HG02870 (cell line): ENCODE data around the gene HES1.
"Not testable (repeated sequence)": the region's sequence is repeated elsewhere in the genome, so short reads cannot be mapped to it uniquely, and the experiment has no call there.

Experiments
- ATAC-seq: cut with Tn5 transposase; IDR thresholded peaks from one replicate; pipeline ENCODE4 v1.9.1; 2021; ENCODE audit warnings: mild to moderate bottlenecking, moderate library complexity; ENCODE audit not compliant: unreplicated experiment

The HES1 gene

GRCh38 chr3:194124193-194124592 is 11.8 kb upstream of the HES1 start:
- ATAC-seq: no peak

DNA sequence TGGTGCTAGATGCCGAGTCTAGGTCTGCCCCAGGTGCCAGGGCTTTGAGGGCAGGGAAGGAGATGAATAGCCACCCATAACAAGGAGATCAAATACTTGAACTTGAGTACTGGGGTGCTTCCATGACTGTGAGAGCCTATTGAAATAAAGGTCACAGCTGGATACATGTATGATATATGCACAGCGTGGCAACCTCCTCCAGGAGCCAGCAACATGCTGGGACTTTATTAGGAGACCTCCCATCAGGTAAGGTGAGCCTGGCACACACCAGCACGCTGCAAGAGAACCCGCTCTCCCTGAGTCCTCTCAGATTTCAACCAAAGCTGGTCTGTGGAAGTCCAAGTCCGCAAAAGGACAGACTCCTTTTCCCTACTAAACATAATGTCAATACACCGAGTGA is 10.5 kb upstream of the HES1 start:
- ATAC-seq: no peak

- no peak for ATAC-seq
Observed at GRCh38 chr3:194126790-194127189, 9.2 kb upstream of the HES1 start.

DNA sequence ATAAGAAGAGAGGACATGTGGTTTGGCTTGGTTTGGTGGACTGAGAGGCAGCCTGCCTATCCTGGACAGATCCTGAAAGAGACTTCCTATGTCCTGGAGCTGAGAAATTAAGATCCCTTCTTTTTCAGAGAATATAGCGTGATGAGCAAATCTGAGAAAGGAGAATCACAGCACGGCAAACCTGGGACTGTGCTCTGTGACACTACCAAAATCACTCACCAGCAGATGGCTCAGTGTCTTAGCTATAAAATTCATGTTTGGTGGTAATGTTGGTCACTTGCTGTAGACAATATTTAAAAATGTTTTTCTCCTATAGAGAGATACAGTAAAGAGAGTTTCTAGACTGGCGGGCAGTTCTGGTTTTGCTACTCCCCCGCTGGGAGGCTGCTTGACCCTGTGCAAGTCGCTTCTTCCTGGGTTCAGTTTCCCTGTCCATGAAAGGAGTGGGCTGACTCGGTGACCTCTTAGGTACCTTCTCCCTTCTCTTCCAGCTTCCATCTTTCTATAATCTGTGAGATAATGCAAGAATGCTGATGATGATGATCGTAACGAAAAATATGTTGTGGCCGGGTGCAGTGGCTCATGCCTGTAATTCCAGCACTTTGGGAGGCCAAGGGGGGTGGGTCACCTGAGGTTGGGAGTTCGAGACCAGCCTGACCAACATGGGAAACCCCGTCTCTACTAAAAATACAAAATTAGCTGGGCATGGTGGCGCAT is 7.6 kb upstream of the HES1 start:
- no peak for ATAC-seq

- ATAC-seq: not testable (repeated sequence)
Observed at GRCh38 chr3:194128919-194129295, 7.0 kb upstream of the HES1 start.

DNA sequence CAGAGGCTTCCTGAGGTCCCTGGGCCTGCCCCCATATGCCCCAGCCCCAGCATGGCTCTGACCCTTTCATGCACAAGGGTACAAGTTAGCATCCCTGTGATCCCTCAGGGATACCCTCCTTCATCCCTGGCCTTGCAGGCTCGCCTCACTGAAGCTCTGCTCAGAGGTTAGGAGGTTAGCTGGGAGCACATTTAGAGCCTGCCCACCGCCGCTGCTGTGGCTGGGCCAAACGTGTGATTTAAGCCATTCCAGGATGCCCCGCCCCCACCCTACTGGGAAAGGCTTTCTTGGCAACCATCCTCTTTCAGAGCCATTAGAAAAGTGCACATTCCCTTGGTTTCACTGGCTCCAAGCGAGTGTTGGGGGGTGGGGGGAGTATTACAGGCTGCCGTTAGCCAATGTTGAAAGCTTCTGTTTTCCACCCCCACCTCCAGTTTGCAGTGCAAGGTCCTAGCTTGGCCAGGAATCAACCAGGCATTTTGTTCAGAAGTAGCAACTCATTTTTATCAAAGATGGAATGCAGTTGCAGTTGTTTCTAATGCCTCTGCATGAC is 6.3 kb upstream of the HES1 start:
- ATAC-seq: no peak

- no peak for ATAC-seq
Observed at GRCh38 chr3:194130188-194130587, 5.8 kb upstream of the HES1 start.

DNA sequence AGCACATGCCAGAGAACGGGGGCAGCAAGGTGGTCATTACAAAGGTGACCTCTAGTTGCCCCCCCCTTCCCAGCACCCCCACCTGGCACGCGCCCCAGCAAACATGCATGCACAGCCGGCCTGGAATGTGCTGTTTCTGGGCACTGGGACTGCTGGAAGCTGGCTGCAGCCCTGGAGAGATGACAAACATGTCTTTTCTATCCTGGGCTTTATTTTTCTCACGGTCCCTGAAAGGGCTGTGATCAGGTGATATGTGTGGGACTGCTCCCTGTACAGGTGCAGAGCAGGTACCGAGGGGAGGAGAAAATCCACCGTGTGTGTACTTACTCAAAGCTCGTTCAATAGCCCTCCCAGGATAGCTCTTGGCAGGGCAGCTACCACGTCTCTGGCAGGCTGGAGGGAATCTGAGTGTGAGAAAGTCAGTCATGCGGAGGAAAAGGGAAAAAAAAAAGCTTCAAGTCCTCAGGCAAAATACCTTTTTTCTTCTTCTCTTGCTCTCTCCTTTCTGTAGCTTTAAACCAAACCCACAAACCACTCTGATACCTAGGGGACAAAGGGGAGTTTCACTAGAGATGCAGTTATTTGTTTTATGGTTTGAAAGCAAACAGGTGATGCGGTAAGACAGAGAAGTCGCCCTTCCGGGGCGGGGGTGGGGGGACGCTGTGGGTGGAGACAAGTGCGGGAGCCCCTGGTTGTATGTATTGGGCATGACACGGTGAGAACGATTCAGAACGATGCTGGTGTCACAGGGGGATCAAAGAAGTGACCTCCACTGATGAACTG is 5.0 kb upstream of the HES1 start:
- ATAC-seq: peak; percentile 46

- ATAC-seq: no peak
Observed at GRCh38 chr3:194132465-194133286, 3.3 kb upstream of the HES1 start.

- ATAC-seq: no peak
Observed at GRCh38 chr3:194133661-194134230, 2.2 kb upstream of the HES1 start.

- ATAC-seq: peak; percentile 10
Observed at GRCh38 chr3:194134231-194134756, 1.7 kb upstream of the HES1 start.

- ATAC-seq: peak; percentile 33
Observed at GRCh38 chr3:194134757-194135515, 1.0 kb upstream of the HES1 start.

GRCh38 chr3:194135516-194135805 is 487 bp upstream of the HES1 start:
- ATAC-seq: no peak

GRCh38 chr3:194136519-194137007 is 615 bp downstream of the HES1 start:
- ATAC-seq: no peak

DNA sequence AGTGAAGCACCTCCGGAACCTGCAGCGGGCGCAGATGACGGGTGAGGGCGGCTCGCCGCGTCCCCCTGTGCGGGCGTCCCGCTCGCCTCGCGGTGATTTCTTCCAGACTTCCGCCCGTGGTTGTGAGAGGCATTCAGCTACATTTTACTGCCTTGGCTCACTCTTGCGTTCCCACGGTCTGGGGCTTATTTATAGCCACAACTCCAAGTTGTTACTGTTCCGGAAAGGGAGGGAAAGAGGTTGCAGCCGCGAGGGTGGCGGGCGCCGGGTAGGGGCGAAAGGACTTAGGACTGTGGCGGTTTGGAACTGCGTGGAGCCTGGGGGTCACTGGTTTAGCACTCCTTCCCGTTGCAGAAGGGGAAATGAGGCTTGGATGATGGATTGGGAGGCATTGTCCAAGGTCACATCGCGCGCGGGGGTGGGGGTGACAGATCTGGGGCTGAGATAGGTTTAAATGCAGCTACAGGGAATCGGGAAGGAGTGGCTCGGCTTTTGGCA is 1.1 kb downstream of the HES1 start:
- ATAC-seq: no peak

DNA sequence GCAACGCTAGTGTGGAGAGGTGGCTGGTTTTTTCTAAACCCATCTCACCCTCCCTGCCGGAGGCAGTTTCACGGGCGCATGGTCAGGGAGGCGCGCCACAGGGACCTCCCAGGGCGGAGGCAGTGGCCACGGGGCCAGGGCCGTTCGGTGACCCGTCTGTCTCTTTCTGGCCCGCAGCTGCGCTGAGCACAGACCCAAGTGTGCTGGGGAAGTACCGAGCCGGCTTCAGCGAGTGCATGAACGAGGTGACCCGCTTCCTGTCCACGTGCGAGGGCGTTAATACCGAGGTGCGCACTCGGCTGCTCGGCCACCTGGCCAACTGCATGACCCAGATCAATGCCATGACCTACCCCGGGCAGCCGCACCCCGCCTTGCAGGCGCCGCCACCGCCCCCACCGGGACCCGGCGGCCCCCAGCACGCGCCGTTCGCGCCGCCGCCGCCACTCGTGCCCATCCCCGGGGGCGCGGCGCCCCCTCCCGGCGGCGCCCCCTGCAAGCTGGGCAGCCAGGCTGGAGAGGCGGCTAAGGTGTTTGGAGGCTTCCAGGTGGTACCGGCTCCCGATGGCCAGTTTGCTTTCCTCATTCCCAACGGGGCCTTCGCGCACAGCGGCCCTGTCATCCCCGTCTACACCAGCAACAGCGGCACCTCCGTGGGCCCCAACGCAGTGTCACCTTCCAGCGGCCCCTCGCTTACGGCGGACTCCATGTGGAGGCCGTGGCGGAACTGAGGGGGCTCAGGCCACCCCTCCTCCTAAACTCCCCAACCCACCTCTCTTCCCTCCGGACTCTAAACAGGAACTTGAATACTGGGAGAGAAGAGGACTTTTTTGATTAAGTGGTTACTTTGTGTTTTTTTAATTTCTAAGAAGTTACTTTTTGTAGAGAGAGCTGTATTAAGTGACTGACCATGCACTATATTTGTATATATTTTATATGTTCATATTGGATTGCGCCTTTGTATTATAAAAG is 1.8 kb downstream of the HES1 start:
- peak; percentile 26 for ATAC-seq

DNA sequence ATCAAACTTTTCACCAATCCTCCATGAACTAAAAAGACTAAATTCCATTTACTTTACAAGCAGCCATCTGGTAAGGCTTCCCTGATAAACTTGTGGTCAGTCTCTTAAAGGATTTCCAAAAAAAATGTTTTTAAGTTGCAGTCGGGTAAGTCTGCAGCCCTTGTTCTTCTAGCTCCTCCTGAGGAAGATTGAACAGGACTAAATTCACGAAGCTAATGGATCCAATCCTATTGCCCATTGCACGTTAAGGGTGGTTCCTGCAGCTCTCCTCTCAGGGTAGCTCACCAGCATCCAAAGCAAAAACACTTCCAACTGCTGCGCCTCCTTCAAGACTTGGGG is 2.8 kb downstream of the HES1 start:
- ATAC-seq: no peak

GRCh38 chr3:194139071-194139813 is 3.3 kb downstream of the HES1 start:
- no peak for ATAC-seq
